Ramos (cell line): Measurements from ENCODE around the gene MECR.
"Not testable (repeated sequence)": the region's sequence is repeated elsewhere in the genome, so short reads cannot be mapped to it uniquely, and the experiment has no call there.

Source experiments
- in situ Hi-C: fragments of 300-500 bp; cut with MboI; formaldehyde crosslinking; loops from one replicate; pipeline ENCODE4 v1.14.3; 2022; ENCODE audit warnings: low sequenced_read_pairs; ENCODE audit not compliant: unreplicated experiment

The MECR gene

DNA sequence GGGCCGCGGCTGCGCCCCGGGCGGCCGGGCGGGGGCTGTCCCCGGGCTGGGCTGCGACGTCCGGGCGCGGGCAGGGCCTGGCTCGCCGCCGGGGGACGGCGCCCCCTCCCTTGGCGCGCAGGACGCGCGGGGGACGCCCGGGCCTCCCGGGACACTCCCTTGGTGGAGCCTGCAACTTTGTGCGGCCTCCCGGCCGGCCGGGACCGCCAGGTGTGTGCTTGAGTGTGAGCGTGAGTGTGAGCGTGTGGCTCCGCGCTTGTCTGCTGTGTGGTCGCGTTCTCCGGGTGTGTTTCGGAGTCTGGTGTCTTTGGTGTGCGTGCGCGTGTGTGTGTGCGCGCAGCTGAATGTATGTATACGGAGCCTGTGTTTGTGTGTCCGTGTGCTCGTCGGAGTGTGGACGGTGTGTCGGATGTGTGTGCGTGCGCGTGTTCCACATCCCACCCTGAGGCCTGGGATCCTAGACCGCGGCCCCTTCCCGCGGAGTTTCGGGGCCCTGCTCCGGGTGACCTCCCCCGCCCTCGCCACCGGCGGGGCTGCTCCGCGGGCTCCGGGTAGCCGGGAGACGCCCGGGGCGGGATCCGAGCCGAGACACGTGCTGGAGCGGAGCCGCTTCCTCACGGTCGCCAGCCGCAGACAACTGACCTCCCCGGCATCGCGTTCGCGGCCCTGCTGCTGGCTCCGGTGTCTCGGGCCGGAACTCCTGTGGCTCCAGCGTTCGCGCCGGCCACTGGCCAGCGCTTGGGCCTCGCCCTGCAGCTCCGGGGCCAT lies 7.3 kb upstream of the MECR start:
- in situ Hi-C loops, result no loop called here

DNA sequence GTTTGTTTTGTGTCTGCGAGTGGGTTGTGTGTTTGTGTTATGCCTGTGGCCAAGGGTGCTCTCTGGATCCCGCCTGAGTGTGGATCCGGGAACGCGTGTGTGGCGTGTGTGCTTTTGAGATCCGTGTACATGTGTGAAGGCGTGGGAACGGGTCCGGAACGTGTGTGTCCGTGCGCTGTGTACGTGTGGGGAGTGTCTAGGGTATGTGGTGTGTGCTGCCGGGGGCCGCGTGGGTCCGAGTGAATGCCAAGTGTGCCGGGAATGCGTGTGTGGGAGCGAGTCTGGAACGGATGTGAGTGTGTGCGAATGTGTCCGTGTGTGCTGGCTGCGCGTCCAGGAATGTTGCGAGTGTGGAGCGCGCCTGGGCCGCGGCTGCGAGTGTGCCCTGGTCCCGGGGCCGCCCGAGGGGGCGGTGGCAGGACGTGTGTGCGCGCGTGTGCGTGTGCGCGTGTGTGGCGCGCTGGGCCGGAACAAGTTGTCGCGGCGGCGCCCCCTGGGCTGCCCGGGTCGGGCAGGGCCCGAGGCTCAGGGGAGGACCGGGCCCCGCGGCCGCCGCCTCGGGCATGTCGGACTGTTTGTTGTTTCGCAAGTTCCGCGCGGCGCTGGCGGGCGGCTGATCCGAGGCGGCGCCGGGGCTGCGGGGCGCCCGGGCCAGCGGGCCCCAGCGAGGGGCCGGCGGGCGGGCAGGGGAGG lies 6.5 kb upstream of the MECR start:
- in situ Hi-C loops, result no loop called here

- in situ Hi-C loops, result no loop called here
Observed at GRCh38 chr1:29236712-29237128, 6.0 kb upstream of the MECR start.

DNA sequence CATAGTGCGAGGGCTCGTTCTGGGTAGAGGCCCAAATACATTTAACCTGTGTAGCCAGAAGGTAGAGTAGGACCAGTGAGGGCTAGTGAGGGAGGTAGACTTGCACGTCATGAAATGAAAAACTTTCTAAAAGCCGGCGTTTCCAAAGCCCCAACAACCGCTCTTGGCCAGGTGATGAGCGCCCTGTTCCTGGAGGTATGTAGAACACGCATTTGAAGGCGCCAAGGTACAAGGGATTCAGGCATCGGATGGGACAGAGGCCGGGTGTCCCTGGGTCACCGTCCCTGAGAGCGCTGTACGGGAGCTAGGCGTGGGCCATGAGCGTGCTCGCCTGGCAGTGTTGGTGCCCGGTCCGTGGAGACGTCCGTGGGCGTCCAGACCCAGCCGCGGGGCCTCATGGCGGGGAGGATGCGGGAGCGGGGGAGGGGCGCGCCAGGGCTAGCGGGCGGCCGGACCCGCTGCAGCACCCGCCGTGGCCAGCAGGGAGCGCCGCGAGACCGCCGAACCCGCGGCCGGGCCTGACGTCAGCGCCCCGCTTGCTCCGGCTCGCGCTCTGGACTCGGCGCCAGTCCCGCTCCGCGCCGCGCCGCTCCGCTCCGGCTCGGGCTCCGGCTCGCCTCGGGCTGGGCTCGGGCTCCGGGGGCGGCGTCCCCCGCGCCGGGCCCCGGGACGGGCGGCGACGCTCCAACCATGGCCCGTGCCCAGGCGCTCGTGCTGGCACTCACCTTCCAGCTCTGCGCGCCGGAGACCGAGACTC lies 5.4 kb upstream of the MECR start, which contains the start of gene PTPRU:
PTPRU (plus strand) TSS at position 568 of the 757 bp plus-strand sequence; CDS start at position 691, 123 bp downstream.
- in situ Hi-C loops, result no loop called here

GRCh38 chr1:29234881-29235280 lies 4.1 kb upstream of the MECR start:
- in situ Hi-C loops, result not testable (repeated sequence)

- in situ Hi-C loops, result no loop called here
Observed at GRCh38 chr1:29234471-29234870, 3.7 kb upstream of the MECR start.

GRCh38 chr1:29233693-29234092 lies 3.0 kb upstream of the MECR start:
- in situ Hi-C loops, result no loop called here

- in situ Hi-C loops, result no loop called here
Observed at GRCh38 chr1:29232387-29232786, 1.7 kb upstream of the MECR start.

GRCh38 chr1:29230204-29230552 lies 556 bp downstream of the MECR start:
- in situ Hi-C loops, result no loop called here

- in situ Hi-C loops, result no loop called here
Observed at GRCh38 chr1:29227511-29227910, 3.2 kb downstream of the MECR start.

DNA sequence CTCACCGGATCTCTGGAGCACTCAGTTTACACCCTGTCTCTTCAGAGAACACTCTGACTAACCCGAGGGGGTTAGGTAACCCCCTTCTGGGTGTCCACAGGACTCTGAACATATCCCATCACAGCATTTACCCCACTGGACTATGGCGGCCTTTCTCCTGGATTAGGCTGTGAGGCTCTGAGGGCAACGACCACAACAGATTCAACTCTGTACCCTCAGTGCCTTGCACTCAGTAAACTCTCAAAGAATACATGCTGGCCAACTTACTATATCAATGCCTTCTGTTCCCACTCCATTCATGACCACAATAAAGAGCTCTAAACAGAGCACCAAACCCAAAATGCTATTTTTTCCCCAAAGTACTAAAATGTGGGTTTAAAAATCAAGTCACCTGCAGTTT lies 5.4 kb downstream of the MECR start:
- in situ Hi-C loops, result no loop called here

- in situ Hi-C loops, result no loop called here
Observed at GRCh38 chr1:29224356-29224837, 6.3 kb downstream of the MECR start.

DNA sequence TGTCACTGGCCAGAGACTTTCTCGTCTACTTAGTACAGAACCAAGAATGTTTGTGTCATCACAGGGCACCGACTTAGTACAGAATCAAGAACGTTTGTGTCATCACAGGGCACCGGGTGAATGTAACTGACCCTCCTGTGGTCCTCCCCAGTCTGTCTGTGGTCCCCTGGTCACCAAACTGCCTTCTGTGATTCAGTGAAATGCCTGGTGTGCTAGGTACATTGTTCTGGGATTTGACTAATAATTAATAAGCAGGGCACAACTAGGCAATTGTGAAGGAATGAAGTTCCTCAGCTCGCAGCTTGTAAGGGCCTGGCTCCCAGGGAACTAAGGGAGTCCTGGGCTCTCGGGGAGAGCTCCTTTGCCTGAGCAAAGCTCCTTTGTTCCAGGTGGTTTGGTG lies 7.2 kb downstream of the MECR start:
- in situ Hi-C loops, result no loop called here

GRCh38 chr1:29222686-29223085 lies 8.0 kb downstream of the MECR start:
- in situ Hi-C loops, result no loop called here

DNA sequence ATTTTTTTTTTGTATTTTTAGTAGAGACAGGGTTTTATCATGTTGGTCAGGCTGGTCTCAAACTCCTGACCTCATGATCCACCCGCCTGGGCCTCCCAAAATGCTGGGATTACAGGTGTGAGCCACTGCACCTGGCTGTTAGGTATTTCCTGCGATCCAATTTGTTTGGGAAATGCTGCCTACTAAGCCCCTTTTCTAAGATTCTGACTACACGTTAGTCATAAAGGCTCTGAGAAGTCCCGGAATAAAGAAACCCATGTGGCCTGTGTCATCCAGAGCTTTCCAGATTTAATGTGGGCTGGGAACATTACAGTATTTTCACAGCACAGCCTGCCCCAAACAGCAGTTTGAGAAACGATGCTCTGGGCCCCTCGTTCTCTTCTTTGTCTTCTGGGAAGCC lies 8.5 kb downstream of the MECR start:
- in situ Hi-C loops, result not testable (repeated sequence)

GRCh38 chr1:29221296-29221695 lies 9.4 kb downstream of the MECR start:
- in situ Hi-C loops, result no loop called here

- in situ Hi-C loops, result no loop called here
Observed at GRCh38 chr1:29218223-29218622, 12.5 kb downstream of the MECR start.

DNA sequence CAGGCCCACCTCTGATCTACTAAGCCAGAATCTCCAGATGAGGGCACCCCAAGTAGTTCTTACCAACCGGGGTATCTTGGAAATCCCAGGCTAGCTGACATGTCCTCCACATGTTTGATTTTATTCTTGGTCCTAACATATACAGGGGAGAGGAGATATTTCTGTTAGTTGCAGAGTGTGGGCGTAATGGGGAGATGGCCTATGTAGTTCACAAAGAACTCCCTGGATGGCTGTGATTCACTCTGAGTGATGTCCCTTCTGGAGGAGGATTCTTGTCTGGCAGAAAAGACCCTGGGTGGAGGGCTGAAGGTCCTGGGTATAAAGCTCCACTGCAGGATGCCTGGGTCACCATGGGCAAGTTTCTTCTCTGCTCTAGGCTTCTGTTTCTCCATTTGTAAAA lies 13.1 kb downstream of the MECR start:
- in situ Hi-C loops, result no loop called here

GRCh38 chr1:29213055-29213454 lies 17.7 kb downstream of the MECR start:
- in situ Hi-C loops, result no loop called here

DNA sequence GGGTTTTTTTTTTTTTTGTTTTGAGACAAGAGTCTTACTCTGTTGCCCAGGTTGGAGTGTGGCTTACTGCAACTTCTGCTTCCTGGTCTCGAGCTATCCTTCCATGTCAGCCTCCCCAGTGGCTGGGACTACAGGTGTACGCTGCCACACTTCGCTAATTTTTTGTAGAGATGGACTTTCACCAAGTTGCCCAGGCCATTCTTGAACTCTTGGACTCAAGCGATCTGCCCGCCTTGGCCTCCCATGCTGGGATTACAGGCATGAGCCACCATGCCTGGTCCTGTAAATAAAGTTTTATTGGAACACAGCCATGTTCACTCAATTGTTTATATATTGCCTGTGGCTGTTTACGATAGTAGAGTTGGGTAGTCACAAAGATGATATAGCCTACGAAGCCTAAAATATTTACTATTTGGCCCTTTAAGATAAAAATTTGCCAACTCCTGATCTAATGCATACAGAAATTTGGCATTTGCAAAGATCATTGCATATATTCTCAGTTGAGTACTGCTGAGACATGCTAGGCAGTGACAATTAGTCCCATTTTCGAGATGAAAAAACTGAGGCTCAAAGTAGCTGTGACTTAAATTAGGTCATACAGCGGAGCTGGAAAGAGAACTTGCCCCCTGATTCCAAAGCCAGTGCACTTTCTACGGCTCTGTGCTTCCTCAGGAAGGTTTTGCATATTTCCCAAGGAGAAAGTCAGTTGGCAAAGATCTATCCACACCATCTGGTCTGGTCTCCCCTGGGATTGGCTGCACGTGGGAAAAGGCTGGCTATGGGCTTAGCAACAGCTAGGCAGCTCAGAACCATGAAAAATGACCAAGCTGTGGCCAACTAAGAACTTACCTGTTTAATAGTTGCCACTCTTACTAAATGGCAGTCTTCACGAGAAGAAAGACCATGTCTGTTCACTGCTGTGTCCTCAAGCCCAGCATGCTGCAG lies 19.4 kb downstream of the MECR start:
- in situ Hi-C loops, result no loop called here
